Right lobe of liver (tissue), 6 donors: ENCODE results near the gene HORMAD1. TPM values are rescaled to one million over a fixed set of nuclear protein-coding genes. Genes with fewer than 3 reads are reported as not detected.
"Not testable (repeated sequence)": the region's sequence is repeated elsewhere in the genome, so short reads cannot be mapped to it uniquely, and the experiment has no call there.

Source experiments
- ATAC-seq, 4 donors: fragments of 200-7000 bp; cut with Tn5 transposase; one replicate each; pipeline ENCODE4 v1.9.1; 2020; ENCODE audit warnings: mild to moderate bottlenecking in 4 of 4, moderate library complexity in 4 of 4
- DNase-seq, 3 donors: peaks; one replicate each; pipeline ENCODE4 v3.0.0-alpha.2; 2020
- H3K27ac ChIP-seq, 3 donors: fragments of 200-600 bp; one replicate each; pipeline ENCODE4 v1.8.0; 2022
- H3K27me3 ChIP-seq, 2 donors: fragments of 200-600 bp; one replicate each; pipeline ENCODE4 v1.8.0; 2022
- H3K36me3 ChIP-seq, 4 donors: fragments of 200-600 bp; sonication (generic) in 1 of 4; one replicate each; pipeline versions ENCODE4 v1.5.1 to v1.8.0; 2017 to 2022; ENCODE audit warnings: control low read depth in 1 of 4
- H3K4me1 ChIP-seq, 4 donors: fragments of 200-600 bp; sonication (generic) in 1 of 4; one replicate each; pipeline versions ENCODE4 v1.5.1 to v1.8.0; 2017 to 2022; ENCODE audit warnings: control low read depth in 1 of 4
- H3K4me3 ChIP-seq, 3 donors: fragments of 200-600 bp; one replicate each; pipeline ENCODE4 v1.8.0; 2022
- H3K9me3 ChIP-seq, 4 donors: fragments of 200-600 bp; sonication (generic) in 1 of 4; one replicate each; pipeline versions ENCODE4 v1.5.1 to v1.8.0; 2017 to 2022; ENCODE audit warnings: control low read depth in 1 of 4
- POLR2A ChIP-seq: fragments of 450-650 bp; IDR thresholded peaks from one replicate; pipeline ENCODE4 v1.6.1; 2017; ENCODE audit warnings: antibody characterized with exemption, mild to moderate bottlenecking
- WGBS: methylation state at CpG from one replicate; pipeline ENCODE4 v1.1.6; 2018; ENCODE audit warnings: low coverage, low lambda C conversion rate; ENCODE audit not compliant: insufficient coverage; ENCODE audit errors: missing lambda C conversion rate; 5-methylcytosine and 5-hydroxymethylcytosine counted together
- intact Hi-C, 2 donors: fragments of 100-400 bp; cut with DNase I; formaldehyde crosslinking; loops; one replicate each; pipeline versions ENCODE4 v1.11.2 to v1.14.1; 2022
- total RNA-seq, 6 experiments: library from RNA; depleted of rRNA in 2 of 6; stranded (reverse); fragments of >200 nt in 2 of 6; fragmentation: NEBNext Ultra II Directional in 3 of 6; extraction: Animal tissue kit (Norgen Biotek cat#: 25700) in 3 of 6; gene quantifications; one replicate each; pipeline versions ENCODE4 v1.1.0 to v1.2.4, GENCODE V29; 2016 to 2023
- TF ChIP-seq, protein P1 (sequence below), 4 donors: fragments of 200-600 bp in 3 of 4; fragments of 450-650 bp in 1 of 4; IDR thresholded peaks; one replicate each; pipeline versions ENCODE4 v1.5.1 to v1.8.0; 2016 to 2022; ENCODE audit warnings: antibody characterized with exemption in 4 of 4, mild to moderate bottlenecking in 2 of 4
- donor health status: DM: no; HTN: yes; CAD: no.
- donor health status: DM: no; HTN: no; CAD: no.
- donor health status: DM: no; HTN: no; CAD: no.
- donor health status: DM: no; HTN: yes; CAD: no.
- donor health status: DM: no; HTN: yes; CAD: no.

HORMAD1 gene
- total RNA-seq, 6 experiments from 2014 or later, result 0.22 to 0.47 (median 0.25) TPM; not detected in 3

GRCh38 chr1:150724336-150724735 lies 3.6 kb upstream of the HORMAD1 start:
- Histone ChIP-seq H3K4me1 (no peaks in the 10 kb centered on the region), H3K27ac (no peak overlapping the region), H3K4me3 (no peak overlapping the region), H3K36me3 (no peaks in the 10 kb centered on the region), H3K9me3 (no peaks in the 10 kb centered on the region), H3K27me3 (no peaks in the 10 kb centered on the region)
- no peak for TF ChIP-seq POLR2A
- TF ChIP-seq, protein P1, sequence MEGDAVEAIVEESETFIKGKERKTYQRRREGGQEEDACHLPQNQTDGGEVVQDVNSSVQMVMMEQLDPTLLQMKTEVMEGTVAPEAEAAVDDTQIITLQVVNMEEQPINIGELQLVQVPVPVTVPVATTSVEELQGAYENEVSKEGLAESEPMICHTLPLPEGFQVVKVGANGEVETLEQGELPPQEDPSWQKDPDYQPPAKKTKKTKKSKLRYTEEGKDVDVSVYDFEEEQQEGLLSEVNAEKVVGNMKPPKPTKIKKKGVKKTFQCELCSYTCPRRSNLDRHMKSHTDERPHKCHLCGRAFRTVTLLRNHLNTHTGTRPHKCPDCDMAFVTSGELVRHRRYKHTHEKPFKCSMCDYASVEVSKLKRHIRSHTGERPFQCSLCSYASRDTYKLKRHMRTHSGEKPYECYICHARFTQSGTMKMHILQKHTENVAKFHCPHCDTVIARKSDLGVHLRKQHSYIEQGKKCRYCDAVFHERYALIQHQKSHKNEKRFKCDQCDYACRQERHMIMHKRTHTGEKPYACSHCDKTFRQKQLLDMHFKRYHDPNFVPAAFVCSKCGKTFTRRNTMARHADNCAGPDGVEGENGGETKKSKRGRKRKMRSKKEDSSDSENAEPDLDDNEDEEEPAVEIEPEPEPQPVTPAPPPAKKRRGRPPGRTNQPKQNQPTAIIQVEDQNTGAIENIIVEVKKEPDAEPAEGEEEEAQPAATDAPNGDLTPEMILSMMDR (IDR thresholded peaks at IDR 0.05), result no peak
- intact Hi-C loops, result no loop called here
- DNase-seq (no peak), ATAC-seq (no peak)
- WGBS, result 86% methylated on average over 2 of the region's 2 CpGs

- 81% methylated on average over 16 of the region's 21 CpGs for WGBS
- ATAC-seq, result no peak
- Histone ChIP-seq H3K4me3 (no peak overlapping the region), H3K27me3 (no peaks in the 10 kb centered on the region), H3K4me1 (no peaks in the 10 kb centered on the region), H3K9me3 (no peaks in the 10 kb centered on the region), H3K27ac (no peak overlapping the region), H3K36me3 (no peaks in the 10 kb centered on the region)
- intact Hi-C loops, result no loop called here
- TF ChIP-seq, protein P1 (IDR thresholded peaks at IDR 0.05), result no peak
- no peak for TF ChIP-seq POLR2A
- no peak for DNase-seq
These were observed 597 bp downstream of the HORMAD1 start for GRCh38 chr1:150720098-150720497.

- TF ChIP-seq, protein P1 (IDR thresholded peaks at IDR 0.05), result no peak
- TF ChIP-seq POLR2A, result no peak
- Histone ChIP-seq H3K27ac (no peak overlapping the region), H3K4me1 (no peaks in the 10 kb centered on the region), H3K27me3 (no peaks in the 10 kb centered on the region), H3K4me3 (no peak overlapping the region), H3K36me3 (no peaks in the 10 kb centered on the region), H3K9me3 (no peaks in the 10 kb centered on the region)
- no peak for DNase-seq
- ATAC-seq, result no peak
- intact Hi-C loops, result no loop called here
- 72% methylated on average over 10 of the region's 11 CpGs for WGBS
These were observed 2.3 kb downstream of the HORMAD1 start for GRCh38 chr1:150718225-150718891.

- 67% methylated on average over 1 of the region's 1 CpG for WGBS
These were observed 11.7 kb downstream of the HORMAD1 start for GRCh38 chr1:150709031-150709430.

GRCh38 chr1:150708595-150708994 lies 12.1 kb downstream of the HORMAD1 start:
- Histone ChIP-seq H3K9me3 (no peaks in the 10 kb centered on the region), H3K27me3 (no peaks in the 10 kb centered on the region), H3K4me1 (no peaks in the 10 kb centered on the region), H3K4me3 (no peak overlapping the region), H3K36me3 (no peaks in the 10 kb centered on the region), H3K27ac (no peak overlapping the region)
- DNase-seq (no peak), ATAC-seq (no peak)
- WGBS, result 73% methylated on average over 2 of the region's 2 CpGs
- TF ChIP-seq, protein P1 (IDR thresholded peaks at IDR 0.05), result no peak
- TF ChIP-seq POLR2A, result no peak
- intact Hi-C loops, result no loop called here

More at GRCh38 chr1:150709031-150709430, 11.7 kb downstream of the HORMAD1 start:
- ATAC-seq, H3K4me1 ChIP-seq, H3K27me3 ChIP-seq, intact Hi-C loops, H3K4me3 ChIP-seq, H3K9me3 ChIP-seq, DNase-seq, H3K27ac ChIP-seq, H3K36me3 ChIP-seq: not testable (repeated sequence)
